ENCODE measurements around the gene SIAH3. TPM values are rescaled to one million over a fixed set of nuclear protein-coding genes. Genes with fewer than 3 reads are reported as not detected.

SIAH3 gene
- total RNA-seq, 1 experiment from 2014 or later = not detected

GRCh38 chr13:45892513-45892912 is 41.0 kb upstream of the SIAH3 start:
- Histone ChIP-seq H3K9ac (ENCODE audit: low read length) (no peak overlapping the region), H3K79me2 (ENCODE audit: insufficient read depth, low read length) (no peaks in the 10 kb centered on the region), H3K9me3 (ENCODE audit: control insufficient read depth in 1 of 2, insufficient read depth in 1 of 2, low read depth in 1 of 2, low read length in 2 of 2) (no peaks in the 10 kb centered on the region), H2AFZ (ENCODE audit: low read depth, low read length, poor library complexity, severe bottlenecking) (no peak overlapping the region), H3K4me3 (replicated peaks in 1 of 2; ENCODE audit: low read depth in 1 of 2, low read length in 2 of 2) (no peak overlapping the region), H3K4me2 (ENCODE audit: low read length) (no peak overlapping the region), H4K20me1 (ENCODE audit: insufficient read depth) (no peaks in the 10 kb centered on the region), H3K27me3 (ENCODE audit: insufficient read depth, low read length) (peaks cover 26% of the 10 kb centered on the region; the same call in 1 of the 2 replicates), H3K4me1 (ENCODE audit: control insufficient read depth in 1 of 2, insufficient read depth in 2 of 2, low read length in 2 of 2) (no peaks in the 10 kb centered on the region), H3K27ac (ENCODE audit: low read depth, low read length) (no peak overlapping the region), H3K9me2 (ENCODE audit: insufficient read depth) (no peaks in the 10 kb centered on the region), H3K36me3 (ENCODE audit: control insufficient read depth in 1 of 2, insufficient read depth in 2 of 2, low read length in 2 of 2) (no peaks in the 10 kb centered on the region)
- intact Hi-C loops (cut with micrococcal nuclease) = no loop called here
- ChIA-PET CTCF (no interaction called here), RAD21 (ENCODE audit: low non-redundant PET in 1 of 2, low total read pairs in 2 of 2, uncharacterized antibody in 2 of 2, unreplicated experiment in 2 of 2) (no interaction called here), POLR2A (no interaction called here)
- DNase-seq (ENCODE audit: low read depth, low spot score) = no peak
- no TSS peak for BruUV-seq (replicated peaks)
- TF ChIP-seq YY1 (IDR thresholded peaks at IDR 0.05; ENCODE audit: extremely low read depth, insufficient replicate concordance, low read depth, low read length) (no peak), SRF (IDR thresholded peaks at IDR 0.05; ENCODE audit: low read depth) (no peak), RAD21 (IDR thresholded peaks at IDR 0.05; ENCODE audit: low read depth) (no peak), ZFX (IDR thresholded peaks at IDR 0.05) (no peak), EZH2phosphoT487 (IDR thresholded peaks at IDR 0.05; ENCODE audit: borderline replicate concordance) (no peak), CEBPB (IDR thresholded peaks at IDR 0.05; ENCODE audit: low read depth) (no peak), ZNF274 (IDR thresholded peaks at IDR 0.05; ENCODE audit: low read depth, low read length) (no peak), ZBTB33 (IDR thresholded peaks at IDR 0.05; ENCODE audit: extremely low read depth, insufficient replicate concordance, low read length) (no peak), POLR2AphosphoS5 (IDR thresholded peaks at IDR 0.05; ENCODE audit: low read depth, low read length) (no peak), SP1 (IDR thresholded peaks at IDR 0.05; ENCODE audit: low read depth) (no peak), ATF3 (IDR thresholded peaks at IDR 0.05) (no peak), ELF1 (IDR thresholded peaks at IDR 0.05; ENCODE audit: borderline replicate concordance, low read depth) (no peak), EGR1 (IDR thresholded peaks at IDR 0.05; ENCODE audit: low read depth) (no peak)
- no peak for ATAC-seq
